ENCODE data around the gene IL11. TPM values are rescaled to one million over a fixed set of nuclear protein-coding genes. Genes with fewer than 3 reads are reported as not detected.

Gene IL11
- total RNA-seq, 1 experiment from 2014 or later, result 3.9 TPM

DNA sequence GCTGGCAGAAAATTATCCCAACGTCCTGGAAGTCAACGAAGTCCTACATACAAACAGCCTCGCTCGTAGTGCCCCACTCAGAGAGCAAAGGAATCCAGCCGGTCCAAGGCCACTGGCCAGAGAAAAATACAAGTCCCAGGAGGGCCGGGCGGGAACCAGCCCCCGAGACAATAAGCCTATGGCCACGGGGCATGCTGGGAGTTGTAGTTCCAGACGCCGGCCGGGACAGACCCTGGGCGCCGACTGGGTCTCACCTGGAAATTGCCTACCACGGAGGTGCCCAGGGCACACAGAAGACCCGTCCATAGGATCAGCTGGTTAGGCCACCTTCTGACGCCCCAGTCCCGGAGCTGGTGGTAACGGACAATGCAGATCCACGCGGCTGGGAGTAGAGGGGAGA, 50.5 kb downstream of the IL11 start:
- Histone ChIP-seq H2AK5ac (ENCODE audit: insufficient read length, low read length) (no peak overlapping the region), H4K5ac (ENCODE audit: insufficient read length, low read depth, low read length) (no peak overlapping the region), H2BK12ac (ENCODE audit: insufficient read length, low read depth, low read length) (no peak overlapping the region), H3K79me1 (ENCODE audit: insufficient read depth, low read depth, low read length, poor library complexity, severe bottlenecking) (no peaks in the 10 kb centered on the region), H3K79me2 (ENCODE audit: insufficient read depth, low read length) (no peaks in the 10 kb centered on the region), H3K9me3 (ENCODE audit: control insufficient read depth, low read depth, low read length) (no peaks in the 10 kb centered on the region), H3K23me2 (ENCODE audit: insufficient read length, low read depth, low read length, poor library complexity, severe bottlenecking) (no peaks in the 10 kb centered on the region), H2BK5ac (ENCODE audit: insufficient read length, low read length) (no peak overlapping the region), H3K9ac (ENCODE audit: extremely low read depth, insufficient read length, low read length) (no peak overlapping the region), H3K27ac (ENCODE audit: insufficient read length, low read depth, low read length) (no peak overlapping the region), H3K23ac (ENCODE audit: insufficient read length, low read depth, low read length) (no peak overlapping the region), H3K18ac (ENCODE audit: insufficient read length, low read depth, low read length) (peak overlapping the region; percentile 43), H3K27me3 (ENCODE audit: insufficient read depth, low read length) (no peaks in the 10 kb centered on the region; the same call in 1 of the 2 replicates), H3K4me1 (ENCODE audit: insufficient read depth, low read length) (no peaks in the 10 kb centered on the region), H3T11ph (ENCODE audit: low read length) (no peak overlapping the region), H2AFZ (ENCODE audit: low read length) (peak overlapping the region; percentile 88), H2BK120ac (ENCODE audit: low read depth, low read length, poor library complexity, severe bottlenecking) (no peak overlapping the region), H2BK15ac (ENCODE audit: low read depth, low read length) (no peak overlapping the region), H3K14ac (ENCODE audit: insufficient read depth, low read length) (peak overlapping the region; percentile 64; the same call in 1 of the 2 replicates), H4K91ac (ENCODE audit: insufficient read length, low read depth, low read length) (no peak overlapping the region), H3K4ac (ENCODE audit: low read depth, low read length) (no peak overlapping the region), H2BK20ac (ENCODE audit: low read depth, low read length, poor library complexity, severe bottlenecking) (no peak overlapping the region), H3K56ac (ENCODE audit: insufficient read length, low read depth, low read length) (no peak overlapping the region), H4K20me1 (ENCODE audit: control insufficient read depth, insufficient read depth, insufficient read length) (no peaks in the 10 kb centered on the region), H3K4me2 (ENCODE audit: insufficient read depth, insufficient read length, low read length) (peak overlapping the region; percentile 64), H4K8ac (replicated peaks; ENCODE audit: insufficient read length, low read depth, low read length) (no peak overlapping the region)
- TF ChIP-seq, protein P1, sequence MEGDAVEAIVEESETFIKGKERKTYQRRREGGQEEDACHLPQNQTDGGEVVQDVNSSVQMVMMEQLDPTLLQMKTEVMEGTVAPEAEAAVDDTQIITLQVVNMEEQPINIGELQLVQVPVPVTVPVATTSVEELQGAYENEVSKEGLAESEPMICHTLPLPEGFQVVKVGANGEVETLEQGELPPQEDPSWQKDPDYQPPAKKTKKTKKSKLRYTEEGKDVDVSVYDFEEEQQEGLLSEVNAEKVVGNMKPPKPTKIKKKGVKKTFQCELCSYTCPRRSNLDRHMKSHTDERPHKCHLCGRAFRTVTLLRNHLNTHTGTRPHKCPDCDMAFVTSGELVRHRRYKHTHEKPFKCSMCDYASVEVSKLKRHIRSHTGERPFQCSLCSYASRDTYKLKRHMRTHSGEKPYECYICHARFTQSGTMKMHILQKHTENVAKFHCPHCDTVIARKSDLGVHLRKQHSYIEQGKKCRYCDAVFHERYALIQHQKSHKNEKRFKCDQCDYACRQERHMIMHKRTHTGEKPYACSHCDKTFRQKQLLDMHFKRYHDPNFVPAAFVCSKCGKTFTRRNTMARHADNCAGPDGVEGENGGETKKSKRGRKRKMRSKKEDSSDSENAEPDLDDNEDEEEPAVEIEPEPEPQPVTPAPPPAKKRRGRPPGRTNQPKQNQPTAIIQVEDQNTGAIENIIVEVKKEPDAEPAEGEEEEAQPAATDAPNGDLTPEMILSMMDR (conservative IDR thresholded peaks at IDR 0.05), result no peak
- Mint-ChIP-seq H3K36me3 (ENCODE audit: insufficient read depth in 1 of 3, low read depth in 3 of 3) (no peaks in the 10 kb centered on the region), H3K27ac (0 out of 7 replicates have a peak overlapping the region, but pooled peaks of 1 of the 3 experiments have one; percentile 64), H3K4me3 (peak overlapping the region; percentile 61 to 81), H3K27me3 (ENCODE audit: low read depth) (peaks cover 23% of the 10 kb centered on the region), H3K4me1 (peaks cover 21 to 36% of the 10 kb centered on the region in 2 experiments), H3K9me3 (no peaks in the 10 kb centered on the region; a peak in 1 of 5 replicates)
- WGBS (ENCODE audit: extremely low coverage, insufficient read length, low lambda C conversion rate), result no CpG with 5 or more reads among the region's 21 CpGs
- DNase-seq, result peak; percentile 92

All from H9 (cell line).